ENCODE measurements around the gene TAS2R60.
A peak's percentile ranks its signal among the peaks of the same experiment; 100 is the strongest.
"Not testable (repeated sequence)": the region's sequence is repeated elsewhere in the genome, so short reads cannot be mapped to it uniquely, and the experiment has no call there.

Gene TAS2R60

GRCh38 chr7:143413123-143413522 lies 30.1 kb upstream of the TAS2R60 start:
- no peak for TF ChIP-seq CTCF (IDR thresholded peaks at IDR 0.05; ENCODE audit: borderline replicate concordance, insufficient read depth, low read depth, low read length)
- H3K4me3 ChIP-seq (ENCODE audit: low read depth, low read length): no peak overlapping the region

- not testable (repeated sequence) for H3K4me3 ChIP-seq (ENCODE audit: low read depth, low read length)
These were observed 28.0 kb upstream of the TAS2R60 start for GRCh38 chr7:143415209-143415608.

GRCh38 chr7:143415742-143416397 lies 27.4 kb upstream of the TAS2R60 start:
- H3K4me3 ChIP-seq (ENCODE audit: low read depth, low read length): no peak overlapping the region
- no peak for TF ChIP-seq CTCF (IDR thresholded peaks at IDR 0.05; ENCODE audit: borderline replicate concordance, insufficient read depth, low read depth, low read length)

GRCh38 chr7:143416565-143417149 lies 26.6 kb upstream of the TAS2R60 start:
- TF ChIP-seq CTCF (IDR thresholded peaks at IDR 0.05; ENCODE audit: borderline replicate concordance, insufficient read depth, low read depth, low read length): peak; percentile 41; the same call in 1 of the 2 replicates
- no peak overlapping the region for H3K4me3 ChIP-seq (ENCODE audit: low read depth, low read length)

GRCh38 chr7:143417734-143418383 lies 25.4 kb upstream of the TAS2R60 start:
- TF ChIP-seq CTCF (IDR thresholded peaks at IDR 0.05; ENCODE audit: borderline replicate concordance, insufficient read depth, low read depth, low read length): no peak
- no peak overlapping the region for H3K4me3 ChIP-seq (ENCODE audit: low read depth, low read length)

- no peak for TF ChIP-seq CTCF (IDR thresholded peaks at IDR 0.05; ENCODE audit: borderline replicate concordance, insufficient read depth, low read depth, low read length)
- H3K4me3 ChIP-seq (ENCODE audit: low read depth, low read length): no peak overlapping the region
These were observed 24.4 kb upstream of the TAS2R60 start for GRCh38 chr7:143418681-143419458.

GRCh38 chr7:143419880-143420279 lies 23.4 kb upstream of the TAS2R60 start:
- no peak for TF ChIP-seq CTCF (IDR thresholded peaks at IDR 0.05; ENCODE audit: borderline replicate concordance, insufficient read depth, low read depth, low read length)
- H3K4me3 ChIP-seq (ENCODE audit: low read depth, low read length): no peak overlapping the region

GRCh38 chr7:143420624-143421023 lies 22.6 kb upstream of the TAS2R60 start:
- not testable (repeated sequence) for H3K4me3 ChIP-seq (ENCODE audit: low read depth, low read length)

Measured in GM12875 (cell line).